OCI-LY7 (cell line): ENCODE data around the gene RNF169. TPM values are rescaled to one million over a fixed set of nuclear protein-coding genes. Genes with fewer than 3 reads are reported as not detected.

Source experiments
- BruUV-seq: library from RNA; stranded (reverse); fragments of 400-500 nt; replicated peaks from 2 replicates; lab custom pipeline; 2021; lab: Mats Ljungman, UMichigan
- CTCF ChIA-PET: fragments of 300-600 bp; sonication (Branson Sonifier 250); formaldehyde crosslinking; loops from one replicate; lab custom pipeline; 2022; ENCODE audit warnings: antibody characterized with exemption; ENCODE audit not compliant: unreplicated experiment; lab: Charles Lee
- POLR2A ChIA-PET: fragments of 300-600 bp; sonication (Branson Sonifier 250); formaldehyde crosslinking; loops from one replicate; lab custom pipeline; 2022; ENCODE audit warnings: antibody characterized with exemption; lab: Charles Lee
- DNase-seq: peaks from one replicate; pipeline ENCODE4 v3.0.0-alpha.2; 2015; ENCODE audit warnings: low spot score
- H2AFZ ChIP-seq: fragments of 200-600 bp; sonication (generic), shearing (Covaris generic); 2 replicates; pipeline ENCODE4 v1.6.1; 2014; ENCODE audit warnings: mild to moderate bottlenecking, antibody characterized with exemption, low read length, moderate library complexity
- H3K27ac ChIP-seq: fragments of 200-600 bp; sonication (generic); 2 replicates; pipeline ENCODE4 v1.5.1; 2014; ENCODE audit warnings: mixed run types, low read depth, mild to moderate bottlenecking, moderate library complexity, low read length, inconsistent platforms; ENCODE audit not compliant: poor library complexity, severe bottlenecking
- H3K36me3 ChIP-seq: fragments of 200-600 bp; sonication (generic); 2 replicates; pipeline ENCODE4 v1.6.1; 2014; ENCODE audit warnings: mild to moderate bottlenecking, antibody characterized with exemption, low read length, moderate library complexity, mixed read lengths; ENCODE audit not compliant: insufficient read depth
- H3K4me1 ChIP-seq: fragments of 200-600 bp; sonication (generic); 2 replicates; pipeline ENCODE4 v1.5.1; 2014; ENCODE audit warnings: mild to moderate bottlenecking, low read length; ENCODE audit not compliant: insufficient read depth, poor library complexity, severe bottlenecking
- H3K4me2 ChIP-seq: fragments of 200-600 bp; sonication (generic); 2 replicates; pipeline ENCODE4 v1.6.1; 2014; ENCODE audit warnings: mild to moderate bottlenecking, low read length
- H3K4me3 ChIP-seq: fragments of 200-600 bp; sonication (generic); 2 replicates; pipeline ENCODE4 v1.5.1; 2014; ENCODE audit warnings: mild to moderate bottlenecking, low read depth, low read length; ENCODE audit not compliant: poor library complexity, severe bottlenecking
- H3K79me2 ChIP-seq: fragments of 200-600 bp; sonication (generic); 2 replicates; pipeline ENCODE4 v1.6.1; 2016; ENCODE audit warnings: low read depth, mild to moderate bottlenecking, low read length, moderate library complexity, mixed read lengths; ENCODE audit not compliant: insufficient read depth
- H3K9me2 ChIP-seq: fragments of 200-600 bp; sonication (generic); 2 replicates; pipeline ENCODE4 v1.6.1; 2016; ENCODE audit warnings: mild to moderate bottlenecking, low read length, mixed read lengths; ENCODE audit not compliant: insufficient read depth
- H3K9me3 ChIP-seq: fragments of 200-600 bp; sonication (generic); 2 replicates; pipeline ENCODE4 v1.6.1; 2014; ENCODE audit warnings: mild to moderate bottlenecking, mixed run types, low read length, mixed read lengths
- H4K20me1 ChIP-seq: fragments of 200-600 bp; sonication (generic); 2 replicates; pipeline ENCODE4 v1.6.1; 2014; ENCODE audit warnings: mild to moderate bottlenecking, antibody characterized with exemption, low read length, moderate library complexity, mixed read lengths; ENCODE audit not compliant: insufficient read depth
- CTCF ChIP-seq: fragments of 200-600 bp; sonication (generic); conservative IDR thresholded peaks from 2 replicates; pipeline ENCODE4 v1.5.1; 2014; ENCODE audit warnings: mild to moderate bottlenecking, antibody characterized with exemption, low read length, moderate library complexity, mixed read lengths
- EZH2phosphoT487 ChIP-seq: fragments of 200-600 bp; sonication (generic); IDR thresholded peaks from 2 replicates; pipeline ENCODE4 v1.6.1; 2018; ENCODE audit warnings: low read depth, borderline replicate concordance, mild to moderate bottlenecking, mixed run types, antibody characterized with exemption, low read length, moderate library complexity, mixed read lengths
- intact Hi-C: fragments of 100-400 bp; cut with micrococcal nuclease; formaldehyde crosslinking; loops from one replicate; pipeline ENCODE4 v1.10.0; 2022; ENCODE audit not compliant: unreplicated experiment
- total RNA-seq, 2 experiments: library from RNA; depleted of rRNA in 1 of 2; stranded (reverse); fragments of >200 nt in 1 of 2; shearing (Covaris generic) in 1 of 2; gene quantifications; 2 replicates each; pipeline ENCODE4 v1.2.3, GENCODE V29; 2014 to 2022

The RNF169 gene
- total RNA-seq, 2 experiments from 2014 or later, result 16.4 to 18.0 TPM

DNA sequence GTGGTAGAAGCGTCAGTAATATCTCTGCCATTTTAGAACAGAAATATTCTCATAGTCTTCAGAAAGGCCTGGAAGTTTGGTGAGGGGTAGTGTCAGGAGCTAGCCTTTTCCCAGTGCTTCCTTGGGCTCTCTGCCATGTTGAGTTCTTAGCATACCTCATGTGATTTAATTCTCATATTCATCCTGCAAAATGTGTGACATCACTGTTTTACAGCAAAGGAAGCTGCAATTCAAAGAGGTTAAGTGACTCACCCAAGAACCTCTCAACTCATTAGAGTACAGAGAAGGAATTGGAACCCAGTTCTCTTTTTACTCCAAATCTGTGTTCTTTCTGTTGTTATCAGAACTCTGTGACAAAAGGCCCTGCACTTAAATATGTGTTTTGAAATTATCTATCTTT, 72.1 kb downstream of the RNF169 start:
- no peak for TF ChIP-seq EZH2phosphoT487
- TF ChIP-seq CTCF, result no peak

DNA sequence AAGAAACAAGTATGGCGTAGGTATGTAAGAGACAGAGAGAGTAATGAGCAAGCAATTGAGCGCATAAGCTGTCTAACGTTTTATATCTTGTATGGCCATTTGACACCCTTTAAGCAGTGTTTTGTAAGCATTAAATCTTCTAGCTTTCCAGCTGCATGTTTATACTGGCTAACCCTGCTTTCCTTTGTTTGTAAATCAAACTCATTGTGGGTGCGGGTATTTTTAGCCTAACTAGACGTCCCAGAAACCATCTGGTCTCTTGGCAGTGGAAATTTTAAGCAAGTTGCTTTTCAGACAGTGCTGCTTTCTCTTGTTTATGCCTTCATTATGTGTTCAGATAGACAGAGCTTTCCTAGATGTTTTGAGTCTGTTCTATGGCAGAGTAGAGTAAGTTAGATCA, 73.5 kb downstream of the RNF169 start:
- BruUV-seq, result no TSS peak
- CTCF ChIA-PET, result no interaction called here
- H3K4me2 ChIP-seq, result no peak overlapping the region

More for the DNA sequence above, 72.1 kb downstream of the RNF169 start:
- H3K27ac ChIP-seq, result no peak overlapping the region
- ChIA-PET CTCF (no interaction called here), POLR2A (interaction anchor here (0.6 to 0.8 kb wide), 3 partner anchors 13 to 1269 kb away, joined by 3 to 6 read pairs (median 3); no protein-coding TSS in a partner anchor)
- H3K4me2 ChIP-seq, result no peak overlapping the region
- no peaks in the 10 kb centered on the region for H3K9me2 ChIP-seq
- H3K36me3 ChIP-seq, result peaks cover 95% of the 10 kb centered on the region
- intact Hi-C loops, result no loop called here
- H3K79me2 ChIP-seq, result no peaks in the 10 kb centered on the region; the same call in 1 of the 2 replicates
- H3K9me3 ChIP-seq, result peaks cover 25% of the 10 kb centered on the region
- no peak for DNase-seq
- no peaks in the 10 kb centered on the region for H3K4me1 ChIP-seq
- no peak overlapping the region for H3K4me3 ChIP-seq
- H2AFZ ChIP-seq, result no peak overlapping the region
- no TSS peak for BruUV-seq
- no peaks in the 10 kb centered on the region for H4K20me1 ChIP-seq

More for the DNA sequence above, 73.5 kb downstream of the RNF169 start:
- Histone ChIP-seq H2AFZ (no peak overlapping the region), H3K4me1 (no peaks in the 10 kb centered on the region), H3K9me2 (no peaks in the 10 kb centered on the region), H4K20me1 (no peaks in the 10 kb centered on the region), H3K4me3 (no peak overlapping the region), H3K9me3 (peaks cover 39% of the 10 kb centered on the region), H3K27ac (no peak overlapping the region), H3K36me3 (peaks cover 96% of the 10 kb centered on the region), H3K79me2 (no peaks in the 10 kb centered on the region; the same call in 1 of the 2 replicates)
- no peak for DNase-seq
- POLR2A ChIA-PET, result no interaction called here
- no peak for TF ChIP-seq EZH2phosphoT487
- TF ChIP-seq CTCF, result no peak
- intact Hi-C loops, result no loop called here
